GM21367 (cell line): Measurements from ENCODE around the gene TTLL3.
"Not testable (repeated sequence)": the region's sequence is repeated elsewhere in the genome, so short reads cannot be mapped to it uniquely, and the experiment has no call there.

Experiments
- ATAC-seq: cut with Tn5 transposase; IDR thresholded peaks from one replicate; pipeline ENCODE4 v1.9.1; 2021; ENCODE audit not compliant: unreplicated experiment

The TTLL3 gene

GRCh38 chr3:9834520-9835380 is 24.7 kb downstream of the TTLL3 start:
- no peak for ATAC-seq

DNA sequence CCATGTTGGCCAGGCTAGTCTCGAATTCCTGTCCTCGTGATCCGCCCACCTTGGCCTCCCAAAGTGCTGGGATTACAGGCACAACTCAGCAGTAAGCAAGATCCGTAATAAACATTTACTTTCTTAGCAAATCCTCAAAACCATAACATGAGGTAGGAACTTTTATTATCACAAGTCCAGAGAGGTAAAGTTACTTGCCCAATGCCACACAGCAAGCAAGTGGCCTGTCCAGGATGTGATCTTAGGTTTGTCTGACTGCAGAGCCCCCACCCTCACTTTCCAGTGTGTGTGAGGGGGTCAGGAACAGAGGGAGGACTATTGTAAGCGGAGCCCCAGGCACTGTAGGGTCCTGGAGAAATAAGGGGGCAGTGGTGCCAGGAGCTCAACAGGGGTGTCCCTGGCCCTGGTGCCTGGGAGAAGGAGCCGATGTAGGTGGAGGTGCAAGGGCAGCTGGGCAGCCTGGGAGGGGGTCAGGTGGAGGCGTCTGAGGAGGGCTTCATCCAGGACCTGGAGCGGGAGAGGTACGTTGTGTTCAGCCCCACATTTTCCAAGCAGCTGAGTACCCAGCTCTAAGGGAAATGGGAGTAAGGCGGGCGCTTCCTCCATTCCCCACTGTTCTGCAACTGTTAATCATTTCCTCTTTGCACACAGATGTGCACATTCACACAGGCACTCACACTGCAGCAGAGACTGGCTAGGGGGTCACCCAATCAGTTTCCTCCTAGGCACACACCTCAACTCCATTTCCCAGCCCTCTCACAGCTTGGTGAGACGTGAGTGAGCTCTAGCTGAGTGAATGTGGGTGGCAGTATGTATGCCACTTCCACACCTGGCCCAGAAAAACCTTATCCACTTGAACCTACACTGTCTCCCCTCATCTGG is 27.9 kb downstream of the TTLL3 start:
- no peak for ATAC-seq

DNA sequence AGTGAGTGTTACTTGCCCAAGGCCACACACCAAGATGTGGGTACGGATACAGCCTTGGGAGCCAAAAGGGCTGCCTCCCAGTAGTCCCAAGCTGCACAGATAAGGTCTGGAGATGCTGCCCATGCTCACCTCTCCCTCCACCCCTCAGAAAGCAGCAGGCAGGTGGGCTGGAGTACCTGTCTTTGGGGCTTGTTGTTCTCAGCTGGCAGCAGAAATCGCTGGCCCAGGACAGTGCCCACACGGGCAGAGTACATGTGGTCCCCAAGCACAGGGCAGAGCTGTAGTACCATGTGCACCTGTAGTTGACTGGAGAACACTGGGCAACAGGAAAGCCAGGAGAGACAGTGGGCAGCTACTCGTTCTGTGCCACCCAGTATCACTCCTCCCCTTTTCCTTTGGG is 28.8 kb downstream of the TTLL3 start:
- ATAC-seq, result no peak

- no peak for ATAC-seq
These were observed 31.0 kb downstream of the TTLL3 start for GRCh38 chr3:9841015-9841414.

DNA sequence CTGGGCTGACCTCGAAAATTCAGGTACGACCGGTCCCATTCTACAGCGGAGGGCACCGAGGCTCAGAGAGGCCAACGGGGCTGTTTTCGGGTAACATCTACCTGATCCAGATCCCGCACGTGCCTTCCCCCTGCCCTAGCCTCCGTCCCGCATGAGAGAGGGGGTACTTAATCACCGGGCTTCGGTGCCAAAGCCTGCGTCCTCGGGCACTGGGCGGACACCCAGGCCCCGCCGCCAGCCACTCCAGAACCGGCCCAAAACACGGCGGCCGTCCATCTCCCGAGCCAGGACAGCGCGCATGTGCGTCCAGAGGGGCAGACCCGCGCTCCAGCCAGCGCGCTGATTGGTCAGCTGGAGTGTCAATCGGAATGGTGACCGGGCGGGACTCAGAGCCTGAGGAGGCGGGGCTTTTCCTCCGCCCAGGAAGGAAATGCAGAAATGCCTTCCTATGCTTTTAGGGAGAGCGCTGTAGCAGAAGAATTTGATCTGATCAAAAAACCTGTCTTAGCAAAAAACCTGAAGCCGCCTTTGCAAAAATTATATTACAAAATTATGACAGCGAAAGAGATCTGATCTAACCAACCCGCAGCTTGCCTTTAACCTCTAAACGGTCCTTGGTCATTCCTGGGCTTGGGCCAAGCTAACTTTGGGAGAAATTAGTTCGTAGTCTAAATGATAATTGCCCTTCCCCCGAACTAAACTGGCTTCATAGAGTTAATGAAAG is 33.8 kb downstream of the TTLL3 start, which contains the start of gene RPUSD3:
Gene RPUSD3 (minus strand): TSS at position 294 of the 724 bp plus-strand sequence. CDS start 18 bp downstream, at position 276.
- peak; percentile 97 for ATAC-seq

DNA sequence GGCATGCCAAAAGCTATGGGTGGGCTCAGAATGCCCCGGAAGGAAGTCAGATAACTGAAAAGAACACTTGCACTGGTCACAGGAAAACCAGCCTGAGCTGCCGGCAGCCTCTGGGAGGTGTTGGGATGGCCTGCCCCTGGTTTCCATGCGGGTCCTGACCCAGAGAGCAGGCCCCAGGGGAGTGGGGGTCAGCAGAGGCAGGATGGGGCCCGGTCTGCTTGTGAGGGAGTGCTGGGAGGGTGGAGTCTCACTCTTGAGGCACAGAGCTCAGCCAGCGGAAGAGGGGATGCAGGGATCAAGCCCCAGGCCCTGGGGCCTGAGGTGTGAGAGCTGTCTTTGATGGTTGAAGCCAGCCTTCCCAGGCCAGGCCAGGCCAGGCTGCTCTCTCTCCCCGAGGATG is 36.2 kb downstream of the TTLL3 start:
- no peak for ATAC-seq

- ATAC-seq, result no peak
These were observed 36.9 kb downstream of the TTLL3 start for GRCh38 chr3:9846931-9847488.

GRCh38 chr3:9847870-9848269 is 37.8 kb downstream of the TTLL3 start:
- ATAC-seq, result not testable (repeated sequence)

DNA sequence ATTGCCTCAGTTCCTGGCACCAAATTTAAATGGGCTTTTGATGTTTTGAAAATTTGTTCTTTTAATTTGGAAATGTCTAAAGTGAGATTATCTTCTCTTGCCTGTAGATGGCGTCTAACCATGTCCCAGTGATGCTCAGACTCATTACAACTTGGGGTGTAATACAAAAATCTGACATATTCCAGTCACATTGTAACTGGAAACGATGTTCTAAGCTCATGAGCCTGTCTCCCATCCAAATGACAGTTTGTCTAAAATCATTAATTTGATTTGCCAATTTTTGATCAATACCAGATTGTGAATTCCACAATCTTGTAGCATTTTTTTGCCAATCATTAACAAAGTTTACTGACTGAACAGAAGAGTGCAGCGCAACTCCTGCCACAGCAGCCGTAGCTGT is 38.8 kb downstream of the TTLL3 start:
- ATAC-seq, result not testable (repeated sequence)

DNA sequence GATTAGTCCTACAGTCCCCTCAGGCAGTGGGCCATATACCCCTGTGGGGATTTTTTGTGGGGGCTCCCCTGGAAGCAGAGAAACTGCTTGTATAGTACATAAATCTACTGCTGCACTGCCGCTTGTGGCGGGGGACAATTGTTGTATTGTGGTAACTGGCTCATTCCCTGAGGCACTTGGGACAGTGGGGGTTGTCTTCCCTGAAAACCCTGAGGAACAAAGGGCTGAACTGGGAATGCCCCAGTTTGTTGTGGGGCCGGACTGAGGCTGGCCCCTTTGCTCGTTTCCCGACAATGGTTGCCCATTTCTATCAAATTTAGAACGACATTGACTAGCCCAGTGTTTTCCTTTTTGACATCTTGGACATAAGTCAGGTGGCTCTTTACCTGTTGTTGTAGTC is 41.3 kb downstream of the TTLL3 start:
- ATAC-seq, result not testable (repeated sequence)

DNA sequence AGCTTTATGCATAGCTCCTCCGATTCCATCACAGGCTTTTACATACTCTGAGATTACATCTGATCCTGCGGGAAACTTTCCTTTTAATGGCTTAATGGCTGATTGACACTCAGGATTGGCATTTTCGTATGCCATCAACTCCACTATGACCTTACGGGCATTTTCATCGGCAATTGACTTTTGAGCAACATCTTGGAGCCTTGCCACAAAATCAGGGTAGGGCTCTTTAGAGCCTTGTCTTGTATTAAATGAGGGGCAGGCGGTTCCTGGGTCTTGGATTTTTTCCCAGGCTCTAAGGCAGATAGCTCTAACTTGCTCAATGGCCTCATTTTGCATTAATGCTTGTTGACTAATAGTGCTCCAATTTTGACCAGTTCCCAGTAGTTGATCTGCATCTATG is 41.9 kb downstream of the TTLL3 start:
- ATAC-seq, result not testable (repeated sequence)

- no peak for ATAC-seq
These were observed 42.5 kb downstream of the TTLL3 start for GRCh38 chr3:9852528-9852927.

GRCh38 chr3:9854291-9854940 is 44.4 kb downstream of the TTLL3 start:
- not testable (repeated sequence) for ATAC-seq

DNA sequence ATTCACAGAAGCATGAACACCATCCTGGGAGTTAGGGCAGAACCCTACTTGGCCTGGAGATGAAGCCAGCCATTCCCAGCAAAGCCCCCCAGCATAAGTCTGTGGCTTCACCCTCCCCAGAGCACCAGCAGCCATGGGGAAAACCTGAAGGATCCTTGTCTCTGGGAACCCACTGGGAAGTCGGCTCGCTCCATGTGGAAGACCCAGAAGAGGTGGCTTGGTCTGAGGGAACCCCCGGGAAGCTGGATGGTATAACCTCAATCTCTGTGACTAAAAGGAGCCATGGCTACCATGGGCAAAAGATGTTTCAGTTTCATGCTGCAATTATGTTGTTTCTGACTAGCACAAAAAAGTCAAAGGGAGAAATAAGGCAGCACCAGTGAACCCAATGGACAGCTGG is 45.5 kb downstream of the TTLL3 start:
- ATAC-seq, result no peak

DNA sequence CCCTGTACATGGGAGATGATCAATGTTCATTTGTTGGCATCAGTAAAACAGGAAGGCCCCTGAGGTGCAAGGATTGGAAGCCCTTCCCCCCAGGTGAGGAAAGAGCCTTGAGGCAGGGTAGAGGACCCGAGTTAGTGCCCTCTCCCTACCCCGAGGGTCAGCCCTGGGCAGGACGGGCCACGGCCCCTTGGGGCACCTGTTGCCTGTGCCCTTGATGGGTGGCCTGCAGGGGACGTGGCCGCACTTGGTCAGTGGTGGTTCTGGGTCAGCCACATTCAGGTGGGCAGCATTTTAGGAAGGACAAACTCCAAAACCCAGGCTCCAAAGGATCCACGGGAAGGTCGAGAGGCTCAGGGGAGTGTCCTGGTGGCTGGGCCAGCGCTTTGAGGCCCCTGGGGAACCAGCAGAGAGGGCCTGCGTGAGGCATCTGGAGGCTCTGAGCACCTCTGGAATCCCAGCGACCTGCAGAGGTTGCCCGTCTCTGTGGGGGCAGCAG is 49.5 kb downstream of the TTLL3 start:
- ATAC-seq, result no peak

GRCh38 chr3:9861201-9861600 is 51.1 kb downstream of the TTLL3 start:
- ATAC-seq, result no peak

DNA sequence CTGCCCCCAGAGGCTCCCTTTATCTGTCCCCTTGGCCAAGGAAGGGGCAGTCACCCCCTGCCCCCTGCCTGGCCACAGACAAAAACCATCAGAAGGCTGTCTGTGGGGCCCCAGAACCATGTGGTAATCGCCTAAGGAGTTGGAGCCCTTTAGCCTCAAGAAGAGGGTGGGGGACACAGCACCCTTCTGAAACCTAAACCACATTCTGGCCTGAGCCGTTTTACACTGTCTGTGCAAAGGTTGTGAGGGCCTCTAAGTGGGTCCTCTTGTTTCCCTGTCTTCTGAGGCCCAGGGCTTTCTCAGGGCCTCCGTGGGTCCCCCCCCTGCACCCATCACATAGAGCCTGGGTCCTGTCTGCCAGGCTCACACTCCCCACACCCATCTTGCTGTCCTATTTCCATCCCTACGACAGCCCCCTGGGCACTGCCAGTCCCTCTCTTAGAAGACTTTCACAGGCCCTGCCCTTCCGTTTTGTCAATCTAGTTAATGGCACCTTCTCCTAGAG is 51.6 kb downstream of the TTLL3 start:
- ATAC-seq, result no peak

GRCh38 chr3:9862391-9863057 is 52.5 kb downstream of the TTLL3 start:
- no peak for ATAC-seq

DNA sequence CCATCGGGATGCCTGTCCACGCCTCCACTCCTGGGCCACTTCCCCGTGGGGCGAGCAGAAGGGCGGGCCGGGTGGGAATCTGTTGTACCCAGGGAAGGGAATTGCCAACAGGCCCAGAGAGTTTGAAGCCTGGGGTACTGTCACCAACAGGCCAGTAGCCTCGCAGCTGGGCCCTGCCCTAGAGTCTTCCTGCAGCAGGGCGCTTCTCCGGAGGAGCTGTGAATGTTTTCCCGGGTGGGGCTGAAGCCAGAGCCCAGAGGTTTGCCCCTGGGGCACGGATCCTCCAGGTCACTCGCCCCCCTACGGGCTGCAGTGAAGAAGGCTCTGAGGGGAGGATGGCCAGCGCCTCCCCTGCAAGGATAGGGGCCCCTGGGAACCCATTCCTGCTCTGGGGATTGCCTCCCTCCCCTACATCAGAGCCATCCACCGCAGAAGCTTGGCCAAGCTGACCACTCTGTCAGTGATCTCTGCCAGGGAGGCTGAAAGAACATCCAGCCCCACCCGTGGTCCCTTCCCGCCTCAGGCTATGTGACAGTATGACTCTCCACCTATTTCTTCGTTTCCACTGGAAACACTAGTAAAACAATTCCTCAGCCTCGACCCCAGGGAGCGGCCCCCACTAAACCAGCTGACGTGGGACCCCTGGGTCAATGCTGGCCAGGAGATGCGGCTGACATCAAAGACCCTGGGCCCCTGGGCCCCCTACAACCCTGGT is 53.2 kb downstream of the TTLL3 start:
- ATAC-seq, result no peak
